Ovary (tissue), 9 donors: ENCODE measurements around the gene SYT9. TPM values are rescaled to one million over a fixed set of nuclear protein-coding genes. Genes with fewer than 3 reads are reported as not detected.

Experiments
- DNase-seq, 5 donors: peaks; one replicate each; pipeline ENCODE4 v3.0.0-alpha.2; 2019 to 2020
- H3K27ac ChIP-seq, 2 donors: fragments of 200-600 bp; one replicate each; pipeline versions ENCODE4 v1.5.1 to v1.8.0; 2019 to 2022
- H3K27me3 ChIP-seq: fragments of 200-600 bp; one replicate; pipeline ENCODE4 v1.8.0; 2022
- H3K36me3 ChIP-seq: fragments of 200-600 bp; sonication (generic); one replicate; pipeline ENCODE4 v1.5.1; 2019
- H3K4me1 ChIP-seq: one replicate; pipeline ENCODE4 v1.8.1; 2013; ENCODE audit warnings: mild to moderate bottlenecking, moderate library complexity; ENCODE audit not compliant: insufficient read depth
- H3K4me3 ChIP-seq: fragments of 200-600 bp; sonication (generic); one replicate; pipeline ENCODE4 v1.5.1; 2017
- H3K9me3 ChIP-seq, 2 donors: fragments of 200-600 bp in 1 of 2; sonication (generic) in 1 of 2; one replicate each; pipeline versions ENCODE4 v1.5.1 to v1.8.1; 2013 to 2019; ENCODE audit warnings: mild to moderate bottlenecking in 1 of 2, moderate library complexity in 1 of 2
- EP300 ChIP-seq: sonication (generic); formaldehyde crosslinking; IDR thresholded peaks from one replicate; pipeline ENCODE4 v1.6.1; 2017; ENCODE audit warnings: antibody characterized with exemption
- POLR2A ChIP-seq: fragments of 450-650 bp; IDR thresholded peaks from one replicate; pipeline ENCODE4 v1.6.1; 2017; ENCODE audit warnings: antibody characterized with exemption, mild to moderate bottlenecking, moderate library complexity
- WGBS, 3 donors: extraction: QIAGEN DNeasy Blood & Tissue Kit in 1 of 3; methylation state at CpG; one replicate each; pipeline versions ENCODE4 v1.1.5 to v1.1.7; 2013 to 2017; 5-methylcytosine and 5-hydroxymethylcytosine counted together
- intact Hi-C, 4 donors: fragments of 100-400 bp; cut with DNase I; formaldehyde crosslinking; loops; one replicate each; pipeline versions ENCODE4 v1.11.0 to v1.15.1; 2022 to 2023
- polyA plus RNA-seq, 2 donors: library from polyadenylated mRNA; stranded (reverse); fragments of 200-250 nt in 1 of 2; fragments of 350-450 nt in 1 of 2; fragmentation: Illumina TruSeq in 1 of 2; extraction: RNeasy Lipid Tissue Mini Kit (QIAGEN cat#74804) in 1 of 2; gene quantifications; one replicate each; pipeline ENCODE4 v1.2.3, GENCODE V29; 2013 to 2014
- total RNA-seq, 7 donors: library from RNA; depleted of rRNA in 2 of 7; stranded (reverse); fragments of >200 nt in 2 of 7; fragmentation: NEBNext Ultra II Directional in 3 of 7; extraction: Animal tissue kit (Norgen Biotek cat#: 25700) in 3 of 7; gene quantifications; one replicate each; pipeline versions ENCODE4 v1.1.0 to v1.2.4, GENCODE V29; 2016 to 2023
- TF ChIP-seq, protein P1 (sequence below), 3 donors: fragments of 450-650 bp in 2 of 3; fragments of 200-600 bp in 1 of 3; IDR thresholded peaks; one replicate each; pipeline versions ENCODE4 v1.5.1 to v1.8.0; 2016 to 2022; ENCODE audit warnings: antibody characterized with exemption in 3 of 3, mild to moderate bottlenecking in 1 of 3
- donor health status: DM: no; HTN: no; CAD: no; lungs with moderate emphysema.
- donor health status: DM: no; HTN: no; CAD: no.
- donor health status: Bipolar disorder and iron deficiency.
- donor health status: DM: yes; HTN: yes; CAD: no.
- donor health status: DM: no; HTN: no; CAD: no.
- donor health status: DM: yes; HTN: yes; CAD: no.

Gene SYT9
- total and polyA plus RNA-seq, 9 donors, result 0.05 to 0.48 (median 0.13) TPM; not detected in 3

DNA sequence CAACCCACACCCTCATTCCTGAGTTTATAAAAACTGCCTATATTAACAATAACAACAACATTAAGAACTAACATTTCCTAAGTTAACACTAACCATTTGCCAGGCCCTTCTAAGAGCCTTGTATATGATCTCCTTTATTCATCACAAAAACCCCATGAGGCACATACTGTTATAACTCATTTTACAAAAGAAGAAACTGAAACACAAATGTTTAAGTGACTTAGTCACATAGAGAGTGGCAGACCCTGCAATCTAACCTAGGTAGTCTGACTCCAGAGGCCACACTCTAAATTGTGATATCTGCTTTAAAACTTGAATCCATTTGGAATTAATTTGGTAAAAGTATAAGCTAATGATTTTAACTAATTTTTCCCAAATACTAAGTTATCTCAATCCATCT is 116.1 kb downstream of the SYT9 start:
- Histone ChIP-seq H3K27ac (no peak overlapping the region), H3K36me3 (no peaks in the 10 kb centered on the region), H3K4me1 (no peaks in the 10 kb centered on the region), H3K4me3 (no peak overlapping the region), H3K27me3 (no peaks in the 10 kb centered on the region), H3K9me3 (no peaks in the 10 kb centered on the region)
- intact Hi-C loops, result no loop called here
- no peak for DNase-seq
- TF ChIP-seq, protein P1, sequence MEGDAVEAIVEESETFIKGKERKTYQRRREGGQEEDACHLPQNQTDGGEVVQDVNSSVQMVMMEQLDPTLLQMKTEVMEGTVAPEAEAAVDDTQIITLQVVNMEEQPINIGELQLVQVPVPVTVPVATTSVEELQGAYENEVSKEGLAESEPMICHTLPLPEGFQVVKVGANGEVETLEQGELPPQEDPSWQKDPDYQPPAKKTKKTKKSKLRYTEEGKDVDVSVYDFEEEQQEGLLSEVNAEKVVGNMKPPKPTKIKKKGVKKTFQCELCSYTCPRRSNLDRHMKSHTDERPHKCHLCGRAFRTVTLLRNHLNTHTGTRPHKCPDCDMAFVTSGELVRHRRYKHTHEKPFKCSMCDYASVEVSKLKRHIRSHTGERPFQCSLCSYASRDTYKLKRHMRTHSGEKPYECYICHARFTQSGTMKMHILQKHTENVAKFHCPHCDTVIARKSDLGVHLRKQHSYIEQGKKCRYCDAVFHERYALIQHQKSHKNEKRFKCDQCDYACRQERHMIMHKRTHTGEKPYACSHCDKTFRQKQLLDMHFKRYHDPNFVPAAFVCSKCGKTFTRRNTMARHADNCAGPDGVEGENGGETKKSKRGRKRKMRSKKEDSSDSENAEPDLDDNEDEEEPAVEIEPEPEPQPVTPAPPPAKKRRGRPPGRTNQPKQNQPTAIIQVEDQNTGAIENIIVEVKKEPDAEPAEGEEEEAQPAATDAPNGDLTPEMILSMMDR (IDR thresholded peaks at IDR 0.05), result no peak
- no peak for TF ChIP-seq POLR2A
- no peak for TF ChIP-seq EP300

DNA sequence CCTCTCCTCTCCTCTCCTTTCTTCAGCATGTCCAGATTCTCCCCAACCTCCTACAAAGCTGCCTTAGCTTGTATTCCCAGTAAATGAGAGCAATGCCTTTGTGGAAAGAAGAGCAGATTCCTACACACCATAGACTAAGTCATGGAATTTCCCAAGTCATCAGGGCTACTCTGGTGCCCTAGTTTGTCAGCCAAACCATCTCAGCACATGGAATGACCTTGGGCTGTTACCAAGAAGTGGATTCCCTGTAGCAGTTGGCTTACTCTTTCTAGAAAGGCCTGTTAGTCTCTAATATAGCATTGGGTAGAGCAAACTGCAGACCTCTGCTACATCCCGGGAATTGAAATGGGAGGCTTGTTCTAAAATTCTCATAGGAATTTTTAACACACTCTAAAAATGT is 124.7 kb downstream of the SYT9 start:
- H3K36me3 ChIP-seq, result no peaks in the 10 kb centered on the region

DNA sequence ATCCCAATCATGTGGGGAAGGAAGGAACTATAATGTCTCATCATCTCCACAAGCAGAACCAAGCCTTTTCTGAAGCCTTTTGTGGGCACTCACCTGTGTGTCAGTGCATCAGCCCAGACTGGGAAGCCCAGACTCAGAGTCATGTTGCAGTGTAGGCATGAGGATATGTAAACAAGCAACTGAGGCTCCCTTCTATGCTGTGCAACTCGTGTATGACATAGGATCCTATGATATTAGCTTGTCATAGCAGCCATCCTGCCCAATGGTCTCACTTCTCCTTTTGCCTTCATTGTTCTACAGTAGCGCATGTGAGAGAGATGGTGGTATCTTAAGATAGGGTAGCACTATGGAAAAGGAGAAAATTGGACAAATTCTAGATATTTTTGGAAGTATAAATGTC is 130.2 kb downstream of the SYT9 start:
- Histone ChIP-seq H3K4me3 (no peak overlapping the region), H3K27me3 (no peaks in the 10 kb centered on the region), H3K4me1 (no peaks in the 10 kb centered on the region), H3K27ac (no peak overlapping the region), H3K9me3 (no peaks in the 10 kb centered on the region), H3K36me3 (no peaks in the 10 kb centered on the region)
- intact Hi-C loops, result no loop called here
- no peak for DNase-seq
- 61 to 67% (median 64%) methylated on average over 2 of the region's 2 CpGs for WGBS, 3 donors
- TF ChIP-seq EP300 (no peak), POLR2A (no peak)
- TF ChIP-seq, protein P1 (IDR thresholded peaks at IDR 0.05), result no peak

More for the DNA sequence above, 124.7 kb downstream of the SYT9 start:
- TF ChIP-seq EP300 (no peak), POLR2A (no peak)
- TF ChIP-seq, protein P1 (IDR thresholded peaks at IDR 0.05), result no peak
- intact Hi-C loops, result no loop called here
- H3K27ac ChIP-seq, result no peak overlapping the region
- DNase-seq, result no peak
- no peak overlapping the region for H3K4me3 ChIP-seq
- H3K4me1 ChIP-seq, result no peaks in the 10 kb centered on the region
- H3K27me3 ChIP-seq, result no peaks in the 10 kb centered on the region
- no peaks in the 10 kb centered on the region for H3K9me3 ChIP-seq
- 77 to 91% (median 83%) methylated on average over 1 of the region's 1 CpG for WGBS, 3 donors

DNA sequence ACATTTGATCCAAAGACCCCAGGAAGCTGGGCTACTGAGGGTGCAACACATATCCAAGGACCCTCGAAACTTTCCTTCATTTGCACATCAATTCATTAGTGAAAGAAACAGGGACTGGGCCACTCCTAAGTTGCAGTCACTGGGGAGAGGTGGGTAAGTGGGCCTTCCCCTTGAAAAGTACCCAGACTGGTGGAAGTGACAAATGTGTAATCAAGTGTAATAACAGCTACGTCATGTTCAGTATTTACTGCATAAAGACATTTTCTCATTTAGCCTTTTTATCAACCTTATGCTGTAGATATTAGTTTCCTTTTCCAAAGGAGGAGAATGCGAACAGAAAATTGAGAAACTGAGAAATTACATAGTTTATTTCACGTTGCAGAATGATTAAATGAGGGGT is 131.7 kb downstream of the SYT9 start:
- no peak overlapping the region for H3K4me3 ChIP-seq
- no peaks in the 10 kb centered on the region for H3K36me3 ChIP-seq
- no peaks in the 10 kb centered on the region for H3K4me1 ChIP-seq
- no peaks in the 10 kb centered on the region for H3K27me3 ChIP-seq
- TF ChIP-seq EP300 (no peak), POLR2A (no peak)
- TF ChIP-seq, protein P1 (IDR thresholded peaks at IDR 0.05), result no peak
- intact Hi-C loops, result no loop called here
- WGBS, 3 donors, result 68 to 77% (median 71%) methylated on average over 4 of the region's 4 CpGs
- H3K27ac ChIP-seq, result no peak overlapping the region
- no peaks in the 10 kb centered on the region for H3K9me3 ChIP-seq
- DNase-seq, result no peak

DNA sequence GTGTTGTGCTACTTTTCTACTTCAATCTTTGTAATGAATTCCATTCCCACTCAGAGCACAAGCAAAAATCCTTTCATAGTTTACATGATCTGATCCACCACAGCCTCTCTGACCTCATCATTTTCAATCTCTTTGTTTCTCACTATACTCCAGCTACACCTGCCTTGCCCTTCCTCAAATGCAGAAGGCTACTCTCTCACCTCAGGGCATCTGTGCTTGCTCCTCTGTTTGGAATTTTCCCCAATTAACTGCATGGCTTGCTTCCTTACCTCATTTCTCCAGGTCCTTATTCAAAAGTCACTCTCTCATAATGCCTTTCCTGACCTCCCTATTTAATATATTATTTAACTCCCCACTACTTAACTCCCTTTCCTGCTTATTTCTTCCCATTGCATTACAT is 133.0 kb downstream of the SYT9 start:
- H3K36me3 ChIP-seq, result no peaks in the 10 kb centered on the region
- H3K27ac ChIP-seq, result no peak overlapping the region
- no peaks in the 10 kb centered on the region for H3K4me1 ChIP-seq
- H3K27me3 ChIP-seq, result no peaks in the 10 kb centered on the region
- no peaks in the 10 kb centered on the region for H3K9me3 ChIP-seq
- TF ChIP-seq EP300, result no peak
- TF ChIP-seq POLR2A, result no peak
- TF ChIP-seq, protein P1 (IDR thresholded peaks at IDR 0.05), result no peak
- intact Hi-C loops, result no loop called here
- no peak overlapping the region for H3K4me3 ChIP-seq
- DNase-seq, result no peak
